HepG2 (cell line): ENCODE results near the gene MTF1.

Source experiments
- BRF2 ChIP-seq: sonication (generic); formaldehyde crosslinking; IDR thresholded peaks from 2 replicates; pipeline ENCODE4 v1.8.1; 2022; ENCODE audit warnings: mild to moderate bottlenecking, missing genetic modification reagents
- CTCF ChIP-seq: sonication (generic); formaldehyde crosslinking; IDR thresholded peaks from 2 replicates; pipeline ENCODE4 v1.5.0; 2020; ENCODE audit warnings: mild to moderate bottlenecking, missing genetic modification reagents, moderate library complexity
- POLR2AphosphoS5 ChIP-seq: IDR thresholded peaks from 2 replicates; pipeline ENCODE4 v1.6.1; 2012; ENCODE audit warnings: low read depth, low read length
- RAD21 ChIP-seq: fragments of 450-650 bp; formaldehyde crosslinking; IDR thresholded peaks from 2 replicates; pipeline ENCODE4 v1.5.0; 2020; ENCODE audit warnings: mild to moderate bottlenecking
- RBFOX2 ChIP-seq: fragments of 200-400 bp; formaldehyde crosslinking; IDR thresholded peaks from 2 replicates; pipeline ENCODE4 v1.6.1; 2017; ENCODE audit warnings: low read depth, mild to moderate bottlenecking, low read length
- RFX5 ChIP-seq: IDR thresholded peaks from 2 replicates; pipeline ENCODE4 v1.6.1; 2011; ENCODE audit warnings: low read depth, low read length, improper control_type of control experiment
- SATB2 ChIP-seq: sonication (generic); formaldehyde crosslinking; IDR thresholded peaks from 2 replicates; pipeline ENCODE4 v1.5.0; 2020; ENCODE audit warnings: missing genetic modification reagents
- SMYD3 ChIP-seq: sonication (generic); formaldehyde crosslinking; IDR thresholded peaks from 2 replicates; pipeline ENCODE4 v1.8.1; 2023; ENCODE audit warnings: mild to moderate bottlenecking, missing genetic modification reagents
- TCF7 ChIP-seq: sonication (generic); IDR thresholded peaks from 2 replicates; pipeline ENCODE4 v1.6.1; 2016; ENCODE audit warnings: antibody characterized with exemption, low read depth
- ZSCAN29 ChIP-seq: sonication (generic); formaldehyde crosslinking; conservative IDR thresholded peaks from 2 replicates; pipeline ENCODE4 v1.4.0; 2020; ENCODE audit warnings: mild to moderate bottlenecking, missing genetic modification reagents

GRCh38 chr1:37807555-37808368 lies 51.6 kb downstream of the MTF1 start, which contains the start of the genes C1orf122 and YRDC:
- TF ChIP-seq TCF7 (no peak), RBFOX2 (peak; percentile 98), RAD21 (CRISPR knock-in tag) (peak; percentile 40; the same call in 1 of the 2 replicates), RFX5 (no peak), SMYD3 (no peak), ZSCAN29 (CRISPR knock-in tag) (no peak), BRF2 (CRISPR knock-in tag) (no peak), POLR2AphosphoS5 (peak; percentile 72), SATB2 (no peak), CTCF (CRISPR knock-in tag) (no peak)
